OCI-LY7 (cell line): Measurements from ENCODE around the gene TMEM164.

Experiments used
- CTCF ChIP-seq: fragments of 200-600 bp; sonication (generic); conservative IDR thresholded peaks from 2 replicates; pipeline ENCODE4 v1.5.1; 2014; ENCODE audit warnings: mild to moderate bottlenecking, antibody characterized with exemption, low read length, moderate library complexity, mixed read lengths
- EZH2phosphoT487 ChIP-seq: fragments of 200-600 bp; sonication (generic); IDR thresholded peaks from 2 replicates; pipeline ENCODE4 v1.6.1; 2018; ENCODE audit warnings: low read depth, borderline replicate concordance, mild to moderate bottlenecking, mixed run types, antibody characterized with exemption, low read length, moderate library complexity, mixed read lengths

GRCh38 chrX:110038900-110039299 lies 36.0 kb downstream of the TMEM164 start:
- no peak for TF ChIP-seq CTCF
- no peak for TF ChIP-seq EZH2phosphoT487
